HEK293 (cell line): ENCODE measurements around the gene KIF11.

ENCODE experiments used
- PATZ1 ChIP-seq: fragments of 450-650 bp; formaldehyde crosslinking; IDR thresholded peaks from 2 replicates; pipeline ENCODE4 v1.5.1; 2016; ENCODE audit warnings: missing biosample characterization, missing genetic modification characterization
- REST ChIP-seq: fragments of 450-650 bp; formaldehyde crosslinking; IDR thresholded peaks from 2 replicates; pipeline ENCODE4 v1.5.1; 2016; ENCODE audit warnings: missing biosample characterization, missing genetic modification characterization
- SP3 ChIP-seq: fragments of 450-650 bp; formaldehyde crosslinking; IDR thresholded peaks from 2 replicates; pipeline ENCODE4 v1.5.1; 2016; ENCODE audit warnings: missing biosample characterization, missing genetic modification characterization
- ZBTB48 ChIP-seq: fragments of 450-650 bp; formaldehyde crosslinking; IDR thresholded peaks from 2 replicates; pipeline ENCODE4 v1.5.1; 2016; ENCODE audit warnings: missing biosample characterization, missing genetic modification characterization
- ZBTB8A ChIP-seq: fragments of 450-650 bp; formaldehyde crosslinking; IDR thresholded peaks from 2 replicates; pipeline ENCODE4 v1.5.1; 2016; ENCODE audit warnings: missing biosample characterization, missing genetic modification characterization
- ZFP3 ChIP-seq: fragments of 450-650 bp; formaldehyde crosslinking; IDR thresholded peaks from 2 replicates; pipeline ENCODE4 v1.5.1; 2016; ENCODE audit warnings: low read depth, missing biosample characterization, missing genetic modification characterization
- ZNF146 ChIP-seq: fragments of 450-650 bp; formaldehyde crosslinking; IDR thresholded peaks from 2 replicates; pipeline ENCODE4 v1.5.1; 2016; ENCODE audit warnings: missing biosample characterization, missing genetic modification characterization
- ZNF24 ChIP-seq: fragments of 450-650 bp; formaldehyde crosslinking; IDR thresholded peaks from 2 replicates; pipeline ENCODE4 v1.5.1; 2016; ENCODE audit warnings: missing biosample characterization, missing genetic modification characterization
- ZNF341 ChIP-seq: fragments of 450-650 bp; formaldehyde crosslinking; IDR thresholded peaks from 2 replicates; pipeline ENCODE4; 2016; ENCODE audit warnings: low read depth, missing biosample characterization, missing genetic modification characterization
- ZNF362 ChIP-seq: fragments of 450-650 bp; formaldehyde crosslinking; IDR thresholded peaks from 2 replicates; pipeline ENCODE4 v1.5.1; 2016; ENCODE audit warnings: missing biosample characterization, missing genetic modification characterization
- ZNF449 ChIP-seq: fragments of 450-650 bp; formaldehyde crosslinking; IDR thresholded peaks from 2 replicates; pipeline ENCODE4 v1.5.1; 2017; ENCODE audit warnings: missing biosample characterization, mild to moderate bottlenecking, missing genetic modification characterization, moderate library complexity
- ZNF629 ChIP-seq: fragments of 450-650 bp; formaldehyde crosslinking; IDR thresholded peaks from 2 replicates; pipeline ENCODE4 v1.5.1; 2017; ENCODE audit warnings: missing biosample characterization, missing genetic modification characterization
- ZNF76 ChIP-seq: fragments of 450-650 bp; formaldehyde crosslinking; IDR thresholded peaks from 2 replicates; pipeline ENCODE4; 2016; ENCODE audit warnings: low read depth, missing biosample characterization, missing genetic modification characterization, borderline replicate concordance
- ZNF843 ChIP-seq: fragments of 450-650 bp; formaldehyde crosslinking; IDR thresholded peaks from 2 replicates; pipeline ENCODE4 v1.5.1; 2016; ENCODE audit warnings: missing biosample characterization, missing genetic modification characterization
- ZSCAN5A ChIP-seq: fragments of 450-650 bp; formaldehyde crosslinking; IDR thresholded peaks from 2 replicates; pipeline ENCODE4 v1.5.1; 2016; ENCODE audit warnings: missing biosample characterization, missing genetic modification characterization

KIF11 gene

GRCh38 chr10:92573798-92574547 lies 19.0 kb upstream of the KIF11 start, which contains the start of gene IDE (continued):
- peak; percentile 70 for TF ChIP-seq REST (tag by site-specific recombination)
- TF ChIP-seq PATZ1 (tag by site-specific recombination), result peak; percentile 88
- peak; percentile 70; the same call in 1 of the 2 replicates for TF ChIP-seq ZNF76
- 0 out of 2 replicates have a peak, but pooled peaks have one; percentile 7 for TF ChIP-seq ZNF449 (tag by site-specific recombination)
- peak; percentile 4; the same call in 1 of the 2 replicates for TF ChIP-seq ZNF146 (tag by site-specific recombination)
- TF ChIP-seq ZSCAN5A (tag by site-specific recombination), result 0 out of 2 replicates have a peak, but pooled peaks have one; percentile 61
- TF ChIP-seq ZNF362, result 0 out of 2 replicates have a peak, but pooled peaks have one; percentile 22
- no peak for TF ChIP-seq ZFP3
- TF ChIP-seq ZBTB48, result peak; percentile 64
- TF ChIP-seq ZNF843 (tag by site-specific recombination), result 0 out of 2 replicates have a peak, but pooled peaks have one; percentile 56
- 0 out of 2 replicates have a peak, but pooled peaks have one; percentile 19 for TF ChIP-seq SP3
- peak; percentile 34; the same call in 1 of the 2 replicates for TF ChIP-seq ZNF341 (tag by site-specific recombination)
- peak; percentile 75 for TF ChIP-seq ZNF629
- TF ChIP-seq ZNF24, result peak; percentile 79; the same call in 1 of the 2 replicates
- peak; percentile 91 for TF ChIP-seq ZBTB8A (tag by site-specific recombination)
